SW 1271 (cell line): ENCODE data around the gene SSX7.
"Not testable (repeated sequence)": the region's sequence is repeated elsewhere in the genome, so short reads cannot be mapped to it uniquely, and the experiment has no call there.

ENCODE experiments used
- DNase-seq, 2 experiments: peaks; one replicate each; lab custom pipeline; 2025; lab: John Stamatoyannopoulos, UW

The SSX7 gene, protein sequence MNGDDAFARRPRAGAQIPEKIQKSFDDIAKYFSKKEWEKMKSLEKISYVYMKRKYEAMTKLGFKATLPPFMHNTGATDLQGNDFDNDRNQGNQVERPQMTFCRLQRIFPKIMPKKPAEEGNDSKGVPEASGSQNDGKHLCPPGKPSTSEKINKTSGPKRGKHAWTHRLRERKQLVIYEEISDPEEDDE

DNA sequence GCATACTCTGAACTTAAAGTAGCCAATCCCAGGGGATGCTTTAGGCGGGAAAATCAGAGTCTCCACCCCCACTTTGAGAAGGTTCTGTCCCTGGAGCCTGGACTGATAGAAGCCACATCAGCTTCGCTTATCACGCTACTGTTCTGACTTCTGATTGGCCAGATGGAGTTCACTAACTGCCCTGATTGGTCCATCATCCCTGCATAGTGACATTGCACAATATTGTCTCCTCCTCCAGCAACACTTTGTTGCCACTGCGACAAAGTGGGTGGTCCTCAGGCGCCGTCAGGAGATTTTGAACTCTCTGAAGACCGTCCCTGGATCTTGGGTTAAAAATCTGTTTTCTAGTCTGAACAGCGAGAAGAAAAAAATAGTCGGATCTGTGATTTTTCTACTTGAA lies at the start of gene SSX7:
SSX7 (minus strand) TSS at position 101 of the 400 bp plus-strand sequence. CDS start 1,428 bp downstream, outside the sequence.
- DNase-seq: not testable (repeated sequence)

DNA sequence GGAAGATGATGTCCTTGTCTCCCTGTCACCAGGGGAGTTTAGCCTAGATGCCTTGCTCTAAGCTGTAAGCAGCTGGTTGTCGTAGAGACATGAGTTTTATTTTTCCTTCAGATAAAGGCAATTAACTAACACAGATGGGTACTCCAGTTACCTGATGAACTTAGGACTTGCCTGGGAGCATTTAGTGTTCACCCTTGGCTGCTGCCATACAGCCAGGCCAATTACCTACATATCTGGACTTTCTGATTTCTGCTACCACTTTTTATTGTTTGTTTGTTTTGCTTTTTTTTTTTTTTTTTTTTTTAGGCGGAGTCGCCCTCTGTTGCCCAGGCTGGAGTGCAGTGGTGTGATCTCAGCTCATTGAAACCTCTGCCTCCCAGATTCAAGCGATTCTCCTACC lies 37.3 kb upstream of the SSX7 start:
- DNase-seq: not testable (repeated sequence)

DNA sequence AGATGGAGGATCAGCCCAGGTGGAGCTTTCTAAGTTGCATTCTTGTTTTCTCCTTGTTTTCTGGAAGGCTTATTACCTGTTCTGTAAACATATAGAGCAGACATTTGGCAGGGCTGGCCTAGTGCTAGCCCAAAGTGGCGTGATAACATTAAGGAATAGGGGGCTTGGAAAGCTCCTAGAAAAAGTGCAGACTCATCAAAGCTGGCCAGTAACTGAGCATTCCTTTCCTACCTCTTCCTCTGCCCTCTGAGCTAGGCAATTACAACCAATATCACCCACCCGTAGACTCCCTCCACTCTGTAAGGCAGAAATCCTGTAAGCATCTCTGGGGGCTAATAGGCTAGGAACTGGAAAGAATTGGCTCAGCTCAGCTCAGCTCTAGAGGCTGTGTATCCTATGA lies 7.5 kb upstream of the SSX7 start:
- not testable (repeated sequence) for DNase-seq

DNA sequence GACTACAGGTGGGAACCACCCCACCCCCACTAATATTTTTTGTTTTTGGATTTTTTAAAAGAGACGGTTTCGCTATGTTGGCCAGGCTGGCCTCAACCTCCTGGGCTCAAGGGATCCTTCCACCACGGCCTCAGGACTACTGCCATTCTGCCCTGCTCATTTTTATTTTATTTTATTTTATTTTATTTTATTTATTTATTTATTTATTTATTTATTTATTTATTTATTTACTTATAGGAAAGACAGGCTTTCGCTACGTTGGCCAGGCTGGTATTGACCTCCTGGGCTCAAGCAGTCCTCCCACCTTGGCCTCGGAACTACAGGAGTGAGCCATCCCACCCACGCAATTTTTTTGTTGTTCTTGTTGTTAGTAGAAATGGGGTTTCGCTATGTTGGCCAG lies 775 bp upstream of the SSX7 start:
- not testable (repeated sequence) for DNase-seq

DNA sequence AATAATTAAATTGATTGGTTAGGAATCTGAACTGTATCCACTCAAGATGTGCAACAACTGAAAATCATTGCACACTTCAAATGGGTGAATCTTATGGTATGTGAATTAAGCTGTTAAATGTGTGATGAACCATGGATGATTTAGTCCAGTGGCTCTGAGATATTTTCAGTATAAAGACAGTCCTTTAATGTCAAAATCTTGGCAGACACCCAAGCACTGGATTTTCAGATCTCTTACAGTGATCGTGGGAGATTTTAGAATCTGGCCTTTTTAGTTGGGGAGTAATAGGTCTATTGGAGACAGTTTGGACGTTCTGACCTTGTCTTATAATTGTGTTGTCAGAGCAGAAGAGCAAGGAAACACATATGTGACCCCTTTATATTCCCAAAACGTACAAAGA lies 4.0 kb downstream of the SSX7 start:
- not testable (repeated sequence) for DNase-seq

DNA sequence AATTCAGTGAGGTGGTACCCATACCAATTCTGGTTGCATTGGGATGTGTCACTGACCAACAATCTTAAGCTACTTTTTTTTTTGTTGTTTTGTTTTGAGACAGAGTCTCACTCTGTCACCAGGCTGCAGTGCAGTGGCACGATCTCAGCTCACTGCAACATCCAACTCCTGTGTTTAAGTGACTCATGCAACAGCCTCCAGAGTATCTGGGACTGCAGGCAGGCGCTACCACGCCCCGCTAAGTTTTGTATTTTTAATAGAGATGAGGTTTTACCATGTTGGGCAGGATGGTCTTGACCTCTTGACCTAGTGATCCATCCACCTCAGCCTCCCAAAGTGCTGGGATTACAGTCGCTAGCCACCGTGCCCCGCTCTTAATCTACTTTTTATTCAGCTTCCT lies 5.7 kb downstream of the SSX7 start:
- not testable (repeated sequence) for DNase-seq

DNA sequence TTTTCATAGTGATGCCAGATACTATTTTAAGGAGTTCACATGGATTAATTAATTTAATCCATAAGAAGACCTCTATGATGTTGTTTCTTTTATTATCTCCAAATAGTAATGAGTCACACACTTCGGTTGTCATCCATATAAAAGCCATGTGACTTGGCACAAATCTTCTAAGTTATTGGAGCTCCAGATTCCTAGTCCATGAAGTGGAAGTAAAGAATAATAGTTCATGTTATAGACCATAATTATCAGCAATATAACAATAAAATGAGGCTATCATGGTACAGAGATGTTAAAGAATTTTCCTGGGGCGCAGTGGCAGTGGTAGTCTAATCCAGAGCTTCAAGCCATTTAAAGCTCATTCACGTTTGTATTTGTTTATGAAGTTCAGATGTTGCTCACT lies 26.2 kb downstream of the SSX7 start:
- DNase-seq: not testable (repeated sequence)

DNA sequence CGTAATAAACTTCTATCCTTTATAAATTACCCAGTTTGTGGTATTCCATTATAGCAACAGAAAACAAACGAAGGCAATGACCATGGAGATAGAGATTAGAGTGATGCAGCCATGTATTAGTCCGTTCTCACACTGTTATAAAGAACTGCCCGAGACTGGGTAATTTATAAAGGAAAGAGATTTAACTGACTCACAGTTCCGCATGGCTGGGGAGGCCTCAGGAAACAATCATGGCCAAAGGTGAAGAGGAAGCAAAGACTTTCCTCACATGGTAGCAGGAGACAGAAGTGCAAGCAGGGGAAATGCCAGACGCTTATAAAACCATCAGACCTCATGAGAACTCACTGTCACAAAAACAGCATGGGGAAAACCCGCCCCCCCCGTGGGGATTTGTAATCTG lies 34.0 kb downstream of the SSX7 start:
- not testable (repeated sequence) for DNase-seq

DNA sequence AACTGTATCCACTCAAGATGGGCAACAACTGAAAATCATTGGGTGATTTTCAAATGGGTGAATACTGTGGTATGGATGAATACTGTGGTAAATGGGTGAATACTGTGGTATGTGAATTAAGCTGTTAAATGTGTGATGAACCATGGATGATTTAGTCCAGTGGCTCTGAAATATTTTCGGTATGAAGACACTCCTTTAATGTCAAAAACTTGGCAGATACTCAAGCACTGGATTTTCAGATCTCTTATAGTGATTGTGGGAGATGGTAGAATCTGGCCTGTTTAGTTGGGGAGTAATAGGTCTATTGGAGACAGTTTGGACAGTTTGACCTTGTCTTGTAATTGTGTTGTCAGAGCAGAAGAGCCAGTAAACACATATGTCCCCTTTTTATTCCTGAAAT lies 45.7 kb downstream of the SSX7 start:
- no peak for DNase-seq

DNA sequence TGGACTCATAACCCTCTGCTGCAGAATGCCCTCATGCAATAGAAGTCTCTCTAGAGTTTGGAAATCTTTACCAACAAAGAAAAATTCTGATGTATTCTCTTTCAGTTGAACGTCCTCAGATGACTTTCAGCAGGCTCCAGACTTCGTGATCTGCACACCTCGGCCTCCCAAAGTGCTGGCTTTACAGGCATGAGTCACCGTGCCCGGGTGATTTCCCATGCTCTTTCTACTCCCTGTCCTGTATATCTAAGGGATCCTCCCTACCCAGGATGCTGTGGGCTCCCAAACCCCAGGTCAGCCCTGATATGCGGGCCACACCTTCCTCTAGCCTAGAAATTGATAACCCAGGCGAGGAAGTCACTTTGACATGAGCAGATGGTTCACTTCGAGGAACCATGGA lies 51.5 kb downstream of the SSX7 start:
- DNase-seq: not testable (repeated sequence)

DNA sequence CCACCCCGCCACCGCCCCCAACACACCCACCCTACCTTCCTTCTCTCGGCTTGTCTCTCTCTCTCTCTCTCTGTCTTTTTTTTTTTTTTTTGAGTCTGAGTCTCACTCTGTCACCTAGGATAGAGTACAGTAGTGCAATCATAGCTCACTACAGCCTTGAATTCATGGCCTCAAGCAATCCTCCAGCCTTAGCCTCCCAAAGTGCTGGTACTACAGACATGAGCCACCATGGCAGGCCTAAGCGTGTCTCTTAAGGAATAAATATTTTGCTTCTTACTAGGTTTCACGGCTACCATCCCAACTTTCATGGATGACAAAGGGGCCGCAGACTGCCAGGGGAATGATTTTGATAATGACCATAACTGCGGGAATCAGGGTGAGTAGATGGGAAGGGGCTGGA lies 55.8 kb downstream of the SSX7 start:
- DNase-seq: no peak

DNA sequence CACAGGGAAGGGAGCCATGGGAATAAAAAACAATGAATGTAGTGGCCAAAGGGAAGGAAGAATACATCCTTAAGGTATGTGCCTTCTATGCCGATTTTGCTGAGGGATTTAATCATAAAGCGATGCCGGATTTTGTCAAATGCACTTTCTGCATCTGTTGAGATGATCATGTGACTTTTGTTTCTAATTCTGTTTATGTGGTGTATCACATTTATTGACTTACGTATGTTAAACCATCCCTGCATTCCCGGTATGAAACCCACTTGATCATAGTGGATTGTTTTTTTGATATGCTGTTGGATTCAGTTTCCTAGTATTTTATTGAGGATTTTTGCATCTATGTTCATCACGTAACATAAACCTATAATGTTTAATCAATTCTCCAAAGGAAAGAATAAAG lies 60.0 kb downstream of the SSX7 start:
- no peak for DNase-seq
